Non-pigmented ciliary epithelial cell (primary cell): ENCODE data around the gene NME4.
"Not testable (repeated sequence)": the region's sequence is repeated elsewhere in the genome, so short reads cannot be mapped to it uniquely, and the experiment has no call there.

Experiments
- DNase-seq: peaks from one replicate; pipeline ENCODE4 v3.0.0-alpha.2; 2010; ENCODE audit warnings: low read depth

Gene NME4

GRCh38 chr16:398561-399339 is 1.8 kb downstream of the NME4 start:
- DNase-seq = no peak

GRCh38 chr16:399340-400019 is 2.5 kb downstream of the NME4 start:
- DNase-seq = no peak

- DNase-seq = no peak
Measured at GRCh38 chr16:400061-400591, 3.1 kb downstream of the NME4 start.

GRCh38 chr16:401468-402348 is 4.7 kb downstream of the NME4 start, which contains the start of gene DECR2:
DECR2 (plus strand) TSS chr16:401885; CDS start chr16:401964, 79 bp downstream.
- DNase-seq = no peak

GRCh38 chr16:404971-405486 is 8.0 kb downstream of the NME4 start:
- no peak for DNase-seq

GRCh38 chr16:405548-406506 is 8.8 kb downstream of the NME4 start:
- no peak for DNase-seq

- DNase-seq = no peak
Measured at GRCh38 chr16:407253-407652, 10.3 kb downstream of the NME4 start.

- DNase-seq = no peak
Measured at GRCh38 chr16:410516-411178, 13.6 kb downstream of the NME4 start.

- no peak for DNase-seq
Measured at GRCh38 chr16:411576-412265, 14.7 kb downstream of the NME4 start.

GRCh38 chr16:414395-415169 is 17.6 kb downstream of the NME4 start:
- DNase-seq = no peak

GRCh38 chr16:415170-415498 is 18.1 kb downstream of the NME4 start:
- DNase-seq = not testable (repeated sequence)

GRCh38 chr16:422179-422578 is 25.2 kb downstream of the NME4 start:
- DNase-seq = not testable (repeated sequence)

- peak; percentile 67 for DNase-seq
Measured at GRCh38 chr16:424033-424622, 27.1 kb downstream of the NME4 start.

- no peak for DNase-seq
Measured at GRCh38 chr16:424623-425081, 27.7 kb downstream of the NME4 start.

- DNase-seq = no peak
Measured at GRCh38 chr16:425082-425718, 28.2 kb downstream of the NME4 start, which contains the start of gene RAB11FIP3. RAB11FIP3 (plus strand) TSS chr16:425649; CDS start chr16:426007, 358 bp downstream.

- no peak for DNase-seq
Measured at GRCh38 chr16:425740-426114, 28.7 kb downstream of the NME4 start.

- no peak for DNase-seq
Measured at GRCh38 chr16:426115-426905, 29.3 kb downstream of the NME4 start.
